Transverse colon (tissue), 4 donors: ENCODE results near the gene ICA1.

Experiments used
- POLR2A ChIP-seq: fragments of 450-650 bp; IDR thresholded peaks from one replicate; pipeline ENCODE4 v1.6.1; 2016; ENCODE audit warnings: antibody characterized with exemption, mild to moderate bottlenecking, moderate library complexity
- POLR2AphosphoS5 ChIP-seq, 3 donors: sonication (generic); formaldehyde crosslinking; IDR thresholded peaks; one replicate each; pipeline ENCODE4 v1.6.1; 2016; ENCODE audit warnings: antibody characterized with exemption in 3 of 3
- TF ChIP-seq, protein P1 (sequence below), 5 experiments: fragments of 200-600 bp in 3 of 5; fragments of 450-650 bp in 2 of 5; sonication (generic) in 3 of 5; IDR thresholded peaks; 1 replicate in 2 of 5; 2 replicates in 3 of 5; pipeline ENCODE4 v1.5.1; 2016 to 2017; ENCODE audit warnings: antibody characterized with exemption in 5 of 5, inconsistent platforms in 3 of 5, mild to moderate bottlenecking in 2 of 5, moderate library complexity in 1 of 5

DNA sequence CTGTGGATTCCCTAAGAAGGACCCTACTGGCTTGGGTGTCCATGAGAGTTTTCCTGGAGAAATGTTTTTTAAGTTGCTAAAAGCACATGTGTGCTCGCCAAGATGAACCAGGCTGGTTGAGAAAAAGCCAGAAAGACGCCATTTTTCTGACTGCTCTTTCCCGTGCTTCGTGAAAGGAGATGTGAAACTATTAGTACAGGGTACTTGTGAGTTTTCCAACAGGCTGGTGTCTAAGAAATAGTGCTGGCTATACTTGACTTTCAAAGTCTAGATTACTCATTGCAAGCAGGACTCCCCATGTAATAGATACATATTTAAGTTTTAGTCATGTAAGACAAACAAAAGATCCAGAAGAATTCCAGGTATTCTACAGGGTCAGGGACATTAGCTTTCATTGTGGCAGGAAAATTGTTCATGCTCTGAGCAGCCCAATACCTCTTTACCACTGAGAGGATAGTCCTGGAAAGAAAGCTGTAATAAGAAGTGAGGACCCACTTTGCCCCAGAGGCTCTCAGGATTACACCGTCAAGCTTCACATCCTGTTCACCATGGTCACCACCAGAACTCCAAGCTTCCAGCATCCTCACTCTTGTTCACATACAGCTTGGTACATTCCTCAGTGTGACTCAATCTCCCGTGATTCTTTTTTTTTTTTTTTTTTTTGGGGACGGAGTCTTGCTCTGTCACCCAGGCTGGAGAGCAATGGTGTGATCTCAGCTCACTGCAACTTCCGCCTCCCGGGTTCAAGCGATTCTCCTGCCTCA lies 43.8 kb upstream of the ICA1 start:
- TF ChIP-seq, protein P1, sequence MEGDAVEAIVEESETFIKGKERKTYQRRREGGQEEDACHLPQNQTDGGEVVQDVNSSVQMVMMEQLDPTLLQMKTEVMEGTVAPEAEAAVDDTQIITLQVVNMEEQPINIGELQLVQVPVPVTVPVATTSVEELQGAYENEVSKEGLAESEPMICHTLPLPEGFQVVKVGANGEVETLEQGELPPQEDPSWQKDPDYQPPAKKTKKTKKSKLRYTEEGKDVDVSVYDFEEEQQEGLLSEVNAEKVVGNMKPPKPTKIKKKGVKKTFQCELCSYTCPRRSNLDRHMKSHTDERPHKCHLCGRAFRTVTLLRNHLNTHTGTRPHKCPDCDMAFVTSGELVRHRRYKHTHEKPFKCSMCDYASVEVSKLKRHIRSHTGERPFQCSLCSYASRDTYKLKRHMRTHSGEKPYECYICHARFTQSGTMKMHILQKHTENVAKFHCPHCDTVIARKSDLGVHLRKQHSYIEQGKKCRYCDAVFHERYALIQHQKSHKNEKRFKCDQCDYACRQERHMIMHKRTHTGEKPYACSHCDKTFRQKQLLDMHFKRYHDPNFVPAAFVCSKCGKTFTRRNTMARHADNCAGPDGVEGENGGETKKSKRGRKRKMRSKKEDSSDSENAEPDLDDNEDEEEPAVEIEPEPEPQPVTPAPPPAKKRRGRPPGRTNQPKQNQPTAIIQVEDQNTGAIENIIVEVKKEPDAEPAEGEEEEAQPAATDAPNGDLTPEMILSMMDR (IDR thresholded peaks at IDR 0.05): no peak
- no peak for TF ChIP-seq POLR2AphosphoS5 (IDR thresholded peaks at IDR 0.05)
- TF ChIP-seq POLR2A: no peak
